IMR-90 (cell line): ENCODE data around the gene MED23.

ENCODE experiments used
- BHLHE40 ChIP-seq: fragments of 150-350 bp; IDR thresholded peaks from 2 replicates; pipeline ENCODE4 v1.6.1; 2016; ENCODE audit warnings: mild to moderate bottlenecking, low read depth, low read length
- CEBPB ChIP-seq: IDR thresholded peaks from 2 replicates; pipeline ENCODE4 v1.6.1; 2012; ENCODE audit warnings: low read depth, low read length, improper control_type of control experiment
- CTCF ChIP-seq: conservative IDR thresholded peaks from 2 replicates; pipeline ENCODE4 v1.5.1; 2012; ENCODE audit warnings: mild to moderate bottlenecking, low read depth, low read length, improper control_type of control experiment
- MAFK ChIP-seq: IDR thresholded peaks from 2 replicates; pipeline ENCODE4 v1.6.1; 2012; ENCODE audit warnings: low read depth, low read length, improper control_type of control experiment
- MXI1 ChIP-seq: IDR thresholded peaks from 2 replicates; pipeline ENCODE4 v1.6.1; 2012; ENCODE audit warnings: low read depth, mild to moderate bottlenecking, low read length, moderate library complexity, borderline replicate concordance
- NFE2L2 ChIP-seq: fragments of 150-350 bp; IDR thresholded peaks from 2 replicates; pipeline ENCODE4 v1.6.1; 2016; ENCODE audit warnings: low read depth, mild to moderate bottlenecking, low read length
- POLR2A ChIP-seq: IDR thresholded peaks from 2 replicates; pipeline ENCODE4 v1.6.1; 2012; ENCODE audit warnings: mild to moderate bottlenecking, low read depth, low read length
- RAD21 ChIP-seq: IDR thresholded peaks from 2 replicates; pipeline ENCODE4 v1.6.1; 2012; ENCODE audit warnings: low read length, improper control_type of control experiment
- RCOR1 ChIP-seq: IDR thresholded peaks from 2 replicates; pipeline ENCODE4 v1.6.1; 2012; ENCODE audit warnings: mild to moderate bottlenecking, low read length, improper control_type of control experiment; ENCODE audit not compliant: insufficient replicate concordance
- USF2 ChIP-seq: fragments of 150-350 bp; IDR thresholded peaks from 2 replicates; pipeline ENCODE4 v1.6.1; 2017; ENCODE audit warnings: mild to moderate bottlenecking, antibody characterized with exemption, low read length, low read depth

- TF ChIP-seq POLR2A (no peak), CTCF (no peak), MXI1 (no peak), BHLHE40 (no peak), CEBPB (no peak), NFE2L2 (no peak), RCOR1 (no peak), RAD21 (no peak), USF2 (no peak), MAFK (no peak)
These were observed 103.9 kb downstream of the MED23 start for GRCh38 chr6:131523988-131524673.
